IMR-90 (cell line): ENCODE results near the gene ING2. TPM values are rescaled to one million over a fixed set of nuclear protein-coding genes. Genes with fewer than 3 reads are reported as not detected.
A peak's percentile ranks its signal among the peaks of the same experiment; 100 is the strongest.

Source experiments
- ATAC-seq: fragments of 200-7000 bp; cut with Tn5 transposase; 2 replicates; pipeline ENCODE4 v1.9.1; 2020; ENCODE audit warnings: low read depth, mild to moderate bottlenecking, moderate library complexity
- BruUV-seq: library from RNA; stranded (reverse); fragments of 400-500 nt; replicated peaks from 2 replicates; lab custom pipeline; 2021; lab: Mats Ljungman, UMichigan
- CTCF ChIA-PET: fragments of 300-600 bp; formaldehyde crosslinking; extraction: SDS; loops from one replicate; lab custom pipeline; 2021; ENCODE audit warnings: antibody characterized with exemption; lab: Yijun Ruan, JAX
- POLR2A ChIA-PET: fragments of 300-600 bp; sonication (Branson Sonifier 250); formaldehyde crosslinking; loops from one replicate; lab custom pipeline; 2022; ENCODE audit warnings: antibody characterized with exemption; ENCODE audit not compliant: unreplicated experiment; lab: Charles Lee
- DNase-seq: peaks from one replicate; pipeline ENCODE4 v3.0.0; 2013
- H2AFZ ChIP-seq: replicated peaks from 2 replicates; pipeline ENCODE3; 2013; ENCODE audit warnings: low read length, mild to moderate bottlenecking; ENCODE audit not compliant: poor library complexity
- H2AK5ac ChIP-seq: 2 replicates; pipeline ENCODE4 v1.6.1; 2013; ENCODE audit warnings: low read depth, low read length, inconsistent platforms
- H2AK9ac ChIP-seq: replicated peaks from 2 replicates; pipeline ENCODE3; 2013; ENCODE audit warnings: mild to moderate bottlenecking, low read depth, low read length, moderate library complexity; ENCODE audit not compliant: poor library complexity
- H2BK120ac ChIP-seq: 2 replicates; pipeline ENCODE4 v1.6.1; 2013; ENCODE audit warnings: low read depth, low read length, inconsistent platforms
- H2BK15ac ChIP-seq: 3 replicates; pipeline ENCODE4 v1.6.1; 2013; ENCODE audit warnings: low read depth, low read length, inconsistent platforms
- H2BK20ac ChIP-seq: 2 replicates; pipeline ENCODE4 v1.6.1; 2013; ENCODE audit warnings: low read depth, mild to moderate bottlenecking, inconsistent platforms, low read length, moderate library complexity
- H2BK5ac ChIP-seq: 2 replicates; pipeline ENCODE4 v1.6.1; 2013; ENCODE audit warnings: mild to moderate bottlenecking, low read depth, low read length, inconsistent platforms; ENCODE audit not compliant: poor library complexity, severe bottlenecking
- H3K14ac ChIP-seq: replicated peaks from 2 replicates; pipeline ENCODE4 v1.6.1; 2013; ENCODE audit warnings: low read depth, low read length, inconsistent platforms
- H3K18ac ChIP-seq: 2 replicates; pipeline ENCODE4 v1.6.1; 2013; ENCODE audit warnings: low read depth, low read length, control low read depth
- H3K23ac ChIP-seq: 2 replicates; pipeline ENCODE4 v1.6.1; 2013; ENCODE audit warnings: low read depth, low read length, inconsistent platforms
- H3K27ac ChIP-seq: 2 replicates; pipeline ENCODE4 v1.5.1; 2013; ENCODE audit warnings: mild to moderate bottlenecking, control low read depth, low read length; ENCODE audit not compliant: insufficient read depth
- H3K27me3 ChIP-seq: 2 replicates; pipeline ENCODE4 v1.6.1; 2013; ENCODE audit warnings: low read length; ENCODE audit not compliant: control insufficient read depth, insufficient read depth
- H3K36me3 ChIP-seq: 2 replicates; pipeline ENCODE4 v1.6.1; 2013; ENCODE audit warnings: low read length, mixed read lengths; ENCODE audit not compliant: control insufficient read depth, insufficient read depth
- H3K4ac ChIP-seq: 2 replicates; pipeline ENCODE4 v1.6.1; 2013; ENCODE audit warnings: low read depth, low read length, inconsistent platforms
- H3K4me1 ChIP-seq: 2 replicates; pipeline ENCODE4 v1.6.1; 2013; ENCODE audit warnings: low read length, mixed read lengths; ENCODE audit not compliant: control insufficient read depth, insufficient read depth
- H3K4me2 ChIP-seq: 2 replicates; pipeline ENCODE4 v1.6.1; 2013; ENCODE audit warnings: low read depth, mild to moderate bottlenecking, control low read depth, low read length, moderate library complexity
- H3K4me3 ChIP-seq: 2 replicates; pipeline ENCODE4 v1.5.1; 2013; ENCODE audit warnings: low read depth, mild to moderate bottlenecking, control low read depth, low read length, moderate library complexity; ENCODE audit not compliant: insufficient read depth
- H3K56ac ChIP-seq: 2 replicates; pipeline ENCODE4 v1.6.1; 2013; ENCODE audit warnings: low read length, inconsistent platforms; ENCODE audit not compliant: insufficient read depth; ENCODE audit errors: extremely low read depth
- H3K79me1 ChIP-seq, 2 experiments: 2 replicates each; pipeline ENCODE4 v1.6.1; 2013; ENCODE audit warnings: low read length in 2 of 2, inconsistent platforms in 1 of 2, low read depth in 1 of 2
- H3K9ac ChIP-seq: 2 replicates; pipeline ENCODE4 v1.6.1; 2013; ENCODE audit warnings: low read depth, low read length, control low read depth
- H3K9me1 ChIP-seq: 2 replicates; pipeline ENCODE4 v1.6.1; 2013; ENCODE audit warnings: low read length, inconsistent platforms; ENCODE audit not compliant: insufficient read depth
- H3K9me3 ChIP-seq: 2 replicates; pipeline ENCODE4 v1.6.1; 2013; ENCODE audit warnings: low read length; ENCODE audit not compliant: control insufficient read depth, insufficient read depth
- H4K20me1 ChIP-seq: 2 replicates; pipeline ENCODE4 v1.6.1; 2013; ENCODE audit warnings: low read length, inconsistent platforms; ENCODE audit not compliant: insufficient read depth
- H4K5ac ChIP-seq: 2 replicates; pipeline ENCODE4 v1.6.1; 2013; ENCODE audit warnings: mild to moderate bottlenecking, low read depth, low read length, control low read depth
- H4K8ac ChIP-seq, 2 experiments: 2 replicates each; pipeline ENCODE4 v1.6.1; 2013; ENCODE audit warnings: low read depth in 2 of 2, low read length in 2 of 2, control low read depth in 1 of 2, inconsistent platforms in 1 of 2
- H4K91ac ChIP-seq: 2 replicates; pipeline ENCODE4 v1.6.1; 2013; ENCODE audit warnings: low read depth, low read length, inconsistent platforms; ENCODE audit not compliant: insufficient read depth
- CEBPB ChIP-seq: IDR thresholded peaks from 2 replicates; pipeline ENCODE4 v1.6.1; 2012; ENCODE audit warnings: low read depth, low read length, improper control_type of control experiment
- CHD1 ChIP-seq: IDR thresholded peaks from 2 replicates; pipeline ENCODE4 v1.6.1; 2012; ENCODE audit warnings: low read depth, low read length, improper control_type of control experiment
- MAFK ChIP-seq: IDR thresholded peaks from 2 replicates; pipeline ENCODE4 v1.6.1; 2012; ENCODE audit warnings: low read depth, low read length, improper control_type of control experiment
- NFE2L2 ChIP-seq: fragments of 150-350 bp; IDR thresholded peaks from 2 replicates; pipeline ENCODE4 v1.6.1; 2016; ENCODE audit warnings: low read depth, mild to moderate bottlenecking, low read length
- RAD21 ChIP-seq: IDR thresholded peaks from 2 replicates; pipeline ENCODE4 v1.6.1; 2012; ENCODE audit warnings: low read length, improper control_type of control experiment
- SMC3 ChIP-seq: fragments of 150-350 bp; IDR thresholded peaks from 2 replicates; pipeline ENCODE4 v1.6.1; 2016; ENCODE audit warnings: low read depth, mild to moderate bottlenecking, antibody characterized with exemption, low read length, moderate library complexity
- WGBS, 2 experiments: methylation state at CpG; one replicate each; pipeline versions ENCODE4 v1.1.5 to v1.1.7; 2013; ENCODE audit warnings: missing lambda C conversion rate in 2 of 2; ENCODE audit not compliant: insufficient read length in 1 of 2; ENCODE audit errors: extremely low coverage in 2 of 2; 5-methylcytosine and 5-hydroxymethylcytosine counted together
- dilution Hi-C: fragments of 300-500 bp; cut with HindIII; formaldehyde crosslinking; loops from one replicate; pipeline ENCODE4 v1.14.3; 2018; ENCODE audit warnings: low sequenced_read_pairs; ENCODE audit not compliant: unreplicated experiment
- in situ Hi-C: fragments of 300-500 bp; cut with MboI; formaldehyde crosslinking; loops from 3 replicates; pipeline ENCODE4 v1.14.3; 2019; ENCODE audit warnings: low sequenced_read_pairs, inconsistent platforms, mixed read lengths
- intact Hi-C: fragments of 100-400 bp; cut with micrococcal nuclease; formaldehyde crosslinking; loops from 2 replicates; pipeline ENCODE4 v1.10.0; 2022
- polyA plus RNA-seq, 3 experiments: library from polyadenylated mRNA; depleted of rRNA; stranded (reverse); fragments of >200 nt; gene quantifications; 2 replicates each; pipeline ENCODE4 v1.2.3, GENCODE V29; 2012; ENCODE audit warnings: low replicate concordance in 1 of 3
- total RNA-seq: library from RNA; depleted of rRNA; stranded (reverse); fragments of >200 nt; gene quantifications from 2 replicates; pipeline ENCODE4 v1.2.3, GENCODE V29; 2012

Gene ING2
- total and polyA plus RNA-seq, 2 of the 4 experiments (the other 2 are of a cell fraction), result 2.5 to 9.5 TPM

DNA sequence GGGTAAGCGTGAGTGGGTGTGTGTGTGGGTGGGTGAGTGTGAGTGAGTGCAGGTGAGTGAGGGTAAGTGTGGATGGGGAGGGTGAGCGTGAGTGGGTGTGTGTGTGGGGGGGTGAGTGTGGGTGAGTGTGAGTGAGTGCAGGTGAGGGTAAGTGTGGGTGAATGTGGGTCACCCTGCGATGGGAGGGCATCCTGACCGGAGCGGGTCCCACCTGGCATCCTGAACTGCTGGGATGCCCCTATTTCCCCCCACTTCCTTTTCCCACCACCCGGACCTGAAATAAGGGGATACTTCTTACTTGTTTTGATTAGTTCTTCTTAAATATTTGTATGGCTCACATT is 49.5 kb downstream of the ING2 start:
- intact Hi-C loops, result no loop called here
- no peak overlapping the region for H3K18ac ChIP-seq
- no peak overlapping the region for H3K56ac ChIP-seq
- no peak overlapping the region for H2BK120ac ChIP-seq
- H3K4me3 ChIP-seq, result no peak overlapping the region
- in situ Hi-C loops, result no loop called here
- H4K8ac ChIP-seq, result no peak overlapping the region
- H3K9me1 ChIP-seq, result no peaks in the 10 kb centered on the region
- H4K20me1 ChIP-seq, result no peaks in the 10 kb centered on the region
- no peak overlapping the region for H3K14ac ChIP-seq
- dilution Hi-C loops, result no loop called here
- no peak overlapping the region for H3K9ac ChIP-seq
- H3K4ac ChIP-seq, result no peak overlapping the region
- ChIA-PET POLR2A (no interaction called here), CTCF (no interaction called here)
- no peak overlapping the region for H3K27ac ChIP-seq
- H2BK15ac ChIP-seq, result no peak overlapping the region
- no peak overlapping the region for H3K23ac ChIP-seq
- peaks cover 4% of the 10 kb centered on the region for H3K9me3 ChIP-seq
- H2BK5ac ChIP-seq, result peak overlapping the region; percentile 32
- H2AK9ac ChIP-seq, result no peak overlapping the region
- no peak overlapping the region for H2AFZ ChIP-seq
- H2BK20ac ChIP-seq, result no peak overlapping the region
- H2AK5ac ChIP-seq, result no peak overlapping the region
- ATAC-seq (no peak), DNase-seq (no peak)
- TF ChIP-seq RAD21 (no peak), CHD1 (no peak), SMC3 (no peak), MAFK (no peak), NFE2L2 (no peak), CEBPB (no peak)
- H3K4me1 ChIP-seq, result no peaks in the 10 kb centered on the region; the same call in 1 of the 2 replicates
- no CpG with 5 or more reads among the region's 6 CpGs for WGBS, 2 experiments
- no TSS peak for BruUV-seq
- peaks cover 2% of the 10 kb centered on the region; the same call in 1 of the 2 replicates for H3K27me3 ChIP-seq
- no peak overlapping the region for H4K91ac ChIP-seq
- no peak overlapping the region for H4K5ac ChIP-seq
- H3K36me3 ChIP-seq, result no peaks in the 10 kb centered on the region
- no peak overlapping the region for H3K4me2 ChIP-seq
- H3K79me1 ChIP-seq, result no peaks in the 10 kb centered on the region
